ENCODE data around the gene OPCML.

DNA sequence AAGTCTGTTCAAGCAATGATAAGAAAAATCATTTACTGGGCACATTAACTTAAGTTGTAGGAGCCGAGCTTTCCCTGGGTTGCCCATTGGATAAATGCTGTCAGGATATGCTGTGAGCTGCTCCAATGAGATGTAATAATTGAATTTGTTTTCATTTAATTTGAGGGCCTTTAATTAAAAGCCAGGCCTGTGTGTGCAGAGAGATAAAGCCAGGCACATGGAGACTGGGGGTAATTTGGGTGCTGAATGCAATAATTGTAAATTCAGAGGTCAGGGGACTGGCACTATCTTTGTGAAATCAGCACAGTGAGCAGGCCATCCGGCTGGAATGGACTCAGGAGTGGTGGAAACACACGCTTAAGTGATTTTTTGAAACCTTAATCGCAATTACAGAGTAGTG is 125.8 kb downstream of the OPCML start:
- TF ChIP-seq, protein P1, sequence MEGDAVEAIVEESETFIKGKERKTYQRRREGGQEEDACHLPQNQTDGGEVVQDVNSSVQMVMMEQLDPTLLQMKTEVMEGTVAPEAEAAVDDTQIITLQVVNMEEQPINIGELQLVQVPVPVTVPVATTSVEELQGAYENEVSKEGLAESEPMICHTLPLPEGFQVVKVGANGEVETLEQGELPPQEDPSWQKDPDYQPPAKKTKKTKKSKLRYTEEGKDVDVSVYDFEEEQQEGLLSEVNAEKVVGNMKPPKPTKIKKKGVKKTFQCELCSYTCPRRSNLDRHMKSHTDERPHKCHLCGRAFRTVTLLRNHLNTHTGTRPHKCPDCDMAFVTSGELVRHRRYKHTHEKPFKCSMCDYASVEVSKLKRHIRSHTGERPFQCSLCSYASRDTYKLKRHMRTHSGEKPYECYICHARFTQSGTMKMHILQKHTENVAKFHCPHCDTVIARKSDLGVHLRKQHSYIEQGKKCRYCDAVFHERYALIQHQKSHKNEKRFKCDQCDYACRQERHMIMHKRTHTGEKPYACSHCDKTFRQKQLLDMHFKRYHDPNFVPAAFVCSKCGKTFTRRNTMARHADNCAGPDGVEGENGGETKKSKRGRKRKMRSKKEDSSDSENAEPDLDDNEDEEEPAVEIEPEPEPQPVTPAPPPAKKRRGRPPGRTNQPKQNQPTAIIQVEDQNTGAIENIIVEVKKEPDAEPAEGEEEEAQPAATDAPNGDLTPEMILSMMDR (IDR thresholded peaks at IDR 0.05; ENCODE audit: low read depth, low read length, missing input control): no peak
- TF ChIP-seq YY1 (IDR thresholded peaks at IDR 0.05): no peak
- TF ChIP-seq NR2F2 (IDR thresholded peaks at IDR 0.05): no peak
- TF ChIP-seq, protein P2, sequence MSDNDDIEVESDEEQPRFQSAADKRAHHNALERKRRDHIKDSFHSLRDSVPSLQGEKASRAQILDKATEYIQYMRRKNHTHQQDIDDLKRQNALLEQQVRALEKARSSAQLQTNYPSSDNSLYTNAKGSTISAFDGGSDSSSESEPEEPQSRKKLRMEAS (IDR thresholded peaks at IDR 0.05): no peak
- TF ChIP-seq, protein P3, sequence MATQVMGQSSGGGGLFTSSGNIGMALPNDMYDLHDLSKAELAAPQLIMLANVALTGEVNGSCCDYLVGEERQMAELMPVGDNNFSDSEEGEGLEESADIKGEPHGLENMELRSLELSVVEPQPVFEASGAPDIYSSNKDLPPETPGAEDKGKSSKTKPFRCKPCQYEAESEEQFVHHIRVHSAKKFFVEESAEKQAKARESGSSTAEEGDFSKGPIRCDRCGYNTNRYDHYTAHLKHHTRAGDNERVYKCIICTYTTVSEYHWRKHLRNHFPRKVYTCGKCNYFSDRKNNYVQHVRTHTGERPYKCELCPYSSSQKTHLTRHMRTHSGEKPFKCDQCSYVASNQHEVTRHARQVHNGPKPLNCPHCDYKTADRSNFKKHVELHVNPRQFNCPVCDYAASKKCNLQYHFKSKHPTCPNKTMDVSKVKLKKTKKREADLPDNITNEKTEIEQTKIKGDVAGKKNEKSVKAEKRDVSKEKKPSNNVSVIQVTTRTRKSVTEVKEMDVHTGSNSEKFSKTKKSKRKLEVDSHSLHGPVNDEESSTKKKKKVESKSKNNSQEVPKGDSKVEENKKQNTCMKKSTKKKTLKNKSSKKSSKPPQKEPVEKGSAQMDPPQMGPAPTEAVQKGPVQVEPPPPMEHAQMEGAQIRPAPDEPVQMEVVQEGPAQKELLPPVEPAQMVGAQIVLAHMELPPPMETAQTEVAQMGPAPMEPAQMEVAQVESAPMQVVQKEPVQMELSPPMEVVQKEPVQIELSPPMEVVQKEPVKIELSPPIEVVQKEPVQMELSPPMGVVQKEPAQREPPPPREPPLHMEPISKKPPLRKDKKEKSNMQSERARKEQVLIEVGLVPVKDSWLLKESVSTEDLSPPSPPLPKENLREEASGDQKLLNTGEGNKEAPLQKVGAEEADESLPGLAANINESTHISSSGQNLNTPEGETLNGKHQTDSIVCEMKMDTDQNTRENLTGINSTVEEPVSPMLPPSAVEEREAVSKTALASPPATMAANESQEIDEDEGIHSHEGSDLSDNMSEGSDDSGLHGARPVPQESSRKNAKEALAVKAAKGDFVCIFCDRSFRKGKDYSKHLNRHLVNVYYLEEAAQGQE (IDR thresholded peaks at IDR 0.05): no peak
- TF ChIP-seq TAF1 (conservative IDR thresholded peaks at IDR 0.05): no peak
- TF ChIP-seq HNF4G (IDR thresholded peaks at IDR 0.05): no peak
- no peak for TF ChIP-seq JUND (IDR thresholded peaks at IDR 0.05)
- TF ChIP-seq, protein P4, sequence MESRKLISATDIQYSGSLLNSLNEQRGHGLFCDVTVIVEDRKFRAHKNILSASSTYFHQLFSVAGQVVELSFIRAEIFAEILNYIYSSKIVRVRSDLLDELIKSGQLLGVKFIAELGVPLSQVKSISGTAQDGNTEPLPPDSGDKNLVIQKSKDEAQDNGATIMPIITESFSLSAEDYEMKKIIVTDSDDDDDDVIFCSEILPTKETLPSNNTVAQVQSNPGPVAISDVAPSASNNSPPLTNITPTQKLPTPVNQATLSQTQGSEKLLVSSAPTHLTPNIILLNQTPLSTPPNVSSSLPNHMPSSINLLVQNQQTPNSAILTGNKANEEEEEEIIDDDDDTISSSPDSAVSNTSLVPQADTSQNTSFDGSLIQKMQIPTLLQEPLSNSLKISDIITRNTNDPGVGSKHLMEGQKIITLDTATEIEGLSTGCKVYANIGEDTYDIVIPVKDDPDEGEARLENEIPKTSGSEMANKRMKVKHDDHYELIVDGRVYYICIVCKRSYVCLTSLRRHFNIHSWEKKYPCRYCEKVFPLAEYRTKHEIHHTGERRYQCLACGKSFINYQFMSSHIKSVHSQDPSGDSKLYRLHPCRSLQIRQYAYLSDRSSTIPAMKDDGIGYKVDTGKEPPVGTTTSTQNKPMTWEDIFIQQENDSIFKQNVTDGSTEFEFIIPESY (IDR thresholded peaks at IDR 0.05): no peak
